Amniotic stem cell (primary cell): ENCODE results near the gene CPED1.
"Not testable (repeated sequence)": the region's sequence is repeated elsewhere in the genome, so short reads cannot be mapped to it uniquely, and the experiment has no call there.

ENCODE experiments used
- DNase-seq: peaks from one replicate; lab custom pipeline; 2025; lab: John Stamatoyannopoulos, UW

Gene CPED1

GRCh38 chr7:121286742-121287734 lies 298.5 kb downstream of the CPED1 start:
- DNase-seq = no peak

GRCh38 chr7:121288894-121289293 lies 300.4 kb downstream of the CPED1 start:
- DNase-seq = no peak

GRCh38 chr7:121289930-121290329 lies 301.4 kb downstream of the CPED1 start:
- DNase-seq = not testable (repeated sequence)

GRCh38 chr7:121294448-121294992 lies 306.0 kb downstream of the CPED1 start:
- no peak for DNase-seq

DNA sequence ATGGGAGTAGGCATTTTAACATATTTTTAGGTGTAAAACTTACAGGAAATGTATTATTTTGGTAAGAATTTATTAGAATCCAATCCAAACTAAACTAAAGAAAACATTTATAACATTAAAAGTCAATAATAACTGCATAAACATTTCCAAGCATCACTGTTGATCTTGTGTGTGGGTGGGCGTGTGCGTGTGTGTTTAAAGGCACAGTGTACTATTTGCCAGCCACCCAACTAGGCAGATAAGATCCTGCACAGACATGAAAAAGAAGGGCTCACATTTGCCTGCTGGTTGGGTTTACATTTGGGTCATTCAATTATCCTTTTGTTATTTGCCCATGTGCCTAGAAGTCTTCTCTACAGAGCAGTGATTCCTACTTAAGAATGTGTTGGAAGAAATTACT lies 309.3 kb downstream of the CPED1 start:
- no peak for DNase-seq

DNA sequence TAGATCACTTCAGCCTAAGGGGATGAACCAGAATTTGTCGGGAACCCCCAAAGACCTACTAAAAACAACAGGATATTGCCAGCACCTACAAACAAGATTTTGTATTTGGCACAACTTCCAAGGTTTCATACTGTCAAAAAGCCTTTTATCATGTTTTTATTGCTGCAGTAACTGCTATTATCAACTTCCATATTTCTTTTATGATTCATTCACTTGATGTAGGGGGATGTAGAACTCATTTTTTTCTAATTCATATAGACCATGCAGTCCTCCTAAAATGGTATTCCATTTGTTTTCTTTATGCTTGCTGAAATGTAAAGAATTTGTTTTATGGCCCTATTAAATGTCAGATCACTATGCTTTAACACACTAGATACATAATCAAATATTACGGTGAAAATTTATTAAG lies 310.3 kb downstream of the CPED1 start:
- DNase-seq = no peak

DNA sequence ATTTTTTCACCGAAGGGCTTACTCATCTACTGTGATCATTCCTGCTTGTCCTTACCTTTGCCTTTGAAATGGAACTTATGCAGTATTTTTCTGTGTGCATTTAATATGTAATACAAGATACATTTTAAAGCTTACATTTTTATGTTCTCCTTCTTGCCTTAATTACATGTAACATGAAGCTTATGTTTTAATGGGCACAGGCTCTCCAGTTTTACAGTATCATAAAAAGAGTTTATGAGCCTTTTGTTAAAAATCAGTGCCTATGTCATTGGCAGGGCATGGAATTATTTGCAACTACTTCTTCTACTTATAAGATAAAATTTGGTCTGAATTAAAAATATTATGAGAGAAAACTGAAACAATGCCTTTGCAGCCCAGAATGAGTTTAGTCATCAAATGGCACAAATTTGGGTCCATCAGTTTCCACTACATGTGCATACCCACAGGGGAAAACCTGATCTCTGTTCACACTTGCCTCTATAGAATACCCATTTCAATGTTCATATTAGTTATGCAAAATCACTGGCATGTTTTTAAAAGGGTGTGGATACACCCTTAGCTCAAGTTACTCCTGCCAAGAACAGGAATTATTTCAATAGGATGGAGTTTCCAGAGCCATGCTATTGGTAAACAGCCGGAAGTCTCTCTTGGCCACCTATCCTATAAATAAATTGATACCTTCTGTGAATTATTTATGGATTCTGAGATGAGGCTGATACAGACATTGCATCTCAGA lies 312.3 kb downstream of the CPED1 start:
- no peak for DNase-seq

- DNase-seq = no peak
Observed at GRCh38 chr7:121301446-121302213, 313.1 kb downstream of the CPED1 start.

DNA sequence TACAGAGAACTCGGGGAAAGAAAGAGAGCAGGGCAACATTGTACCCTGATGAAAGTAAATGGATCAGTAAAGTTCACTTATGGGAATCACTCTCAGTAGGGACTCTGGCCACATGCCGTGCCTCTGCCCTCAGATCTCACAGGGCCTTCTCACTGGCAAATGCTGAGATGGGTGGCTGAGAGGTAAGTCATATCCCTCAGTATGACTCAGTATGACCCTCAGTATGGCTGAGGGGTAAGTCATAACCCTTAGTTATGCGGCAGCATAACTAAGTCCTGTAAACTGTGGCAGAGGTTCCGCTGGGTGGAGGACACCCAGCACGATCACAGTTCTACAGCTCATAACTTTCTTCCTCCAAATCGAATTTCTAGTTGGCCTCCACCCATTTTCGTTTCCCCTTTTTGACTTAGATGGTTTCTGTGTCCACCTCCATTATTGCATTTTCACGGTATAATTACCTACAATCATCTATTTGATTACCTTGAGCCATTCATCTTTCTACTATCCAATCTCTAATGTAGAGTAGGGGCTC lies 313.8 kb downstream of the CPED1 start:
- no peak for DNase-seq

DNA sequence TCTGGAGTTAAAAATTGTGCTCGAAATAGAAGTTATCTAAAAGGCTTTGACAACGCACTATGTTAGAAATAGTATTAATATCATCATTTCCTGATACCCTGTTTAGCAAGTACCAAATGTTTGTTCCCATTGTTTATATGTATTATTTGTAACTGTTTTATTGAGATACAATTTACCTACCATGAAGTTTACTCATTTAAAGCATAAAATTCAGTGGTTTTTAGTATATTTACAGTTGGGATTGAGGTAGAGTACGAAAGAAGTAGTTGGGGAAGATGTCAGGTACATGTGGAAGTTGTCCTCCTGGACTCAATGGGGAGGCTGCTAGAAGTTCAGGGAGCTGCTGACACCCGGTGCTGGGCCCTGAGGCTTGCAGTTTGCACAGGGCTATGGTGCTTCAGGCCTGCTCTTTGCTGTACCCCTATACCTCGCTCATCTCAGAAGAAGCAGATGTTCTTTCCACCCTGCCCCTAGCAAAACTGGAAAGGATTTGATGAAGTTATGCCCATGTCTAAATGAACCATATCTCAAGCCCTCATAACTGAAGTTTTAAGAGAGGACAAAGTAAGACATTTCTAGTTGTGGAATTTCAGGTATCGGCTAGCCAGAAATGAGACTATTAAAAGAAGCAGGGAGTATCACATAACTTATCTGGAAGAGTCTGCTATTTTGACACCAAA lies 315.1 kb downstream of the CPED1 start:
- no peak for DNase-seq

DNA sequence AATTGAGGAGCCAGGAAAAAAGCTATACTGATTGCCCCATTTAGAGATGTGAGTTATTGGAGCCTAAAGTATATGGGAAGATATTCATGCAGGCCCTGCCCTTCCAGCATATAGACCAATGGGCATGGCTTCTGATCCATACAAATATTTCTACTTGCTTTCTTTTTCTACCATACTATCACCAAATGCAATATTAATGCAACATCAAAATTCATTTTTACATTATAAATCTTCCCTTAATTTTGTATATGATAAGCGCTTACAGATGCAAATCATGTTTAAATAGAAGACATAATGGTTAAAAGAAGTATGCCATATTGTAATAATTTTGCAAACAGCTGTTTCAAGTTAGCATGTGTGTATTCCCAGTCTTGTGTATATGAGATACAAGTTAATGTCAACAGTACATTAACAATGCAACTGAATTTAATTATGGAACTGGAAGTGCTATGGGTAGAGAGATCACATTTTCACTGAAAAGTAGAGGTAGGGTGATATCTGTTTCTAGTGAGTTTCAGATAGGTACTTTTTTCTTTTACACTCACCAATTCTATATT lies 315.7 kb downstream of the CPED1 start:
- no peak for DNase-seq

DNA sequence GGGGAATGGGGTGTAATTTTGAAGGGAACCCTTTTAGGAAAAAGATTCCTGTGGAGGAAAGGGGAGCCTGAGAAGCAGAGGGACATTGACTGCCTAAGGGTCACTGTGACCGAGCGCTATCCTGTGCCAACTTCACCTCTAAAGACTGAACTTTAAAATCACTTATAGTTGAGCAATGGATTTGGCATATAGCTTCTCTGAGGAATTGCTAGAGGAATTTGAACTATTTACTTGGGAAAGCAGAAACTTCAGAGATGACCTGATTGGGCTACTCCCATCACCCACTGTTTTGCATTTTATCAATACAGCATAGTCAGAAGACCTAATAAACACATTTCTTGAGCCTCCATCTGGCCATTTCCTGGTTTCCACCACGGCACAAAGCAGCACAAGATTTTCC lies 316.6 kb downstream of the CPED1 start:
- DNase-seq = no peak

DNA sequence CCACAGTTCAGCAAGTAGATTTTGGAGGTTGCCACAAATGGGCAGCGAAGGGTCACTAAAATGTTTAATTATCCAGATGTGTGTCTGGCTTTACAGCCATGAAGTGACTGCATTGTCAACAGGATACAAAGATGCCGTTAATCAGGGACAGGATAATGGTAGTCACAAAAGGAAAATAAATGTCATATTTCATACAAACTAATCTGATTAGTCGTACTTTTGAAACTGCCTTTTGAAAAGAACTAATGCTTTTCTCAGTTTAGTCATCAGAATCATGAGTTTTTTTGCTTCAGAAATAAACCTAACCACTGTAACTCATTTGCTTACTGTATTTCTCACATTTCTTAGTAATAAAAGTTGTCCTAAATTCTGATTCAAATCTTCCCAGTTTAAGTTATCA lies 318.1 kb downstream of the CPED1 start:
- no peak for DNase-seq

DNA sequence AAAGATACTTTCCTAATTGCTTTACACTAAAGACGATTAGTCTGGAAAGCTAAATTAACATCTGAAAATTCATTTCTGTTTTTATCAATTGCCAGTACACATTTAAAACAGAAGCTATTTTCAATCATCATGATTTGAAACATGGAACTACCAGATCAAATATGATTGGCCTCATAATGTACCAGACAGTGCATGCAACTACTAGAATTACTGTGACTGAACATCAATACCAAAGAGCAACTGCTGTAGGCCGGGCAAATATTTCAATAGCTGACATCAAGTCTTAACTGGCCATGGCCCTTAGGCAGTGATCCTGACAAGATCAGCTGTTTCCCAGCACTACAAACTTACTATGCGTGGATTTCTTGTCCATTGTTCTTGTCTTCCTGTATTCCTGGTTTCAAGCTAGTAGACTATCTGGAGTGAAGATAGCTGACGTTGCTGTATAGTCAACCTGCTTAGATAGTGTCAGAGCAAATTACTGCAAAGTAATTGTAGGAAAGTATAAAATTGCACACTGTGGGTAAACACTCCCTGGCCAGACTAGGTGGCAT lies 318.6 kb downstream of the CPED1 start:
- DNase-seq = no peak

GRCh38 chr7:121313220-121313792 lies 324.8 kb downstream of the CPED1 start:
- no peak for DNase-seq

- DNase-seq = no peak
Observed at GRCh38 chr7:121313793-121314676, 325.5 kb downstream of the CPED1 start.

DNA sequence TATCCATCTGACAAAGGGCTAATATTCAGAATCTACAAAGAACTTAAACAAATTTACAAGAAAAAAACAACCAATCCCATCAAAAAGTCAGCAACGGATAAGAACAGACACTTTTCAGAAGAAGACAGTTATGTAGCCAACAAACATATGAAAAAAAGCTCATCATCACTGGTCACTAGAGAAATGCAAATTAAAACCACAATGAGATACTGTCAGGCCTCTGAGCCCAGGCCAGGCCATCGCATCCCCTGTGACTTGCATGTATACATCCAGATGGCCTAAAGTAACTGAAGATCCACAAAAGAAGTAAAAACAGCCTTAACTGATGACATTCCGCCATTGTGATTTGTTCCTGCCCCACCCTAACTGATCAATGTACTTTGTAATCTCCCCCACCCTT lies 326.7 kb downstream of the CPED1 start:
- DNase-seq = not testable (repeated sequence)

- no peak for DNase-seq
Observed at GRCh38 chr7:121322460-121322859, 333.9 kb downstream of the CPED1 start.
